Astrocyte (in vitro differentiated cells and primary cell): Measurements from ENCODE around the gene PCCB. TPM values are rescaled to one million over a fixed set of nuclear protein-coding genes. Genes with fewer than 3 reads are reported as not detected.

ENCODE experiments used
- DNase-seq: peaks from one replicate; pipeline ENCODE4 v3.0.0-alpha.2; 2010; ENCODE audit warnings: low read depth
- FAIRE-seq: peaks from 2 replicates; lab custom pipeline; 2011; peaks lifted over from hg19 to GRCh38; lab: Jason Lieb, UNC
- H2AFZ ChIP-seq: 2 replicates; pipeline ENCODE4 v1.6.0; 2012; ENCODE audit warnings: low read depth, low read length, inconsistent platforms
- H3K27ac ChIP-seq: 2 replicates; pipeline ENCODE4 v1.5.1; 2011; ENCODE audit warnings: low read depth, low read length, inconsistent platforms
- H3K27me3 ChIP-seq: 2 replicates; pipeline ENCODE4 v1.6.0; 2011; ENCODE audit warnings: low read length, inconsistent platforms; ENCODE audit not compliant: insufficient read depth
- H3K36me3 ChIP-seq: 2 replicates; pipeline ENCODE4 v1.5.1; 2011; ENCODE audit warnings: low read length, inconsistent platforms; ENCODE audit not compliant: insufficient read depth
- H3K4me1 ChIP-seq: 2 replicates; pipeline ENCODE4 v1.5.1; 2011; ENCODE audit warnings: low read length, inconsistent platforms; ENCODE audit not compliant: insufficient read depth
- H3K4me2 ChIP-seq: 2 replicates; pipeline ENCODE4 v1.6.0; 2012; ENCODE audit warnings: low read length, inconsistent platforms
- H3K4me3 ChIP-seq: 2 replicates; pipeline ENCODE4 v1.5.1; 2011; ENCODE audit warnings: low read depth, mild to moderate bottlenecking, low read length, inconsistent platforms; ENCODE audit not compliant: insufficient read depth
- H3K79me2 ChIP-seq: 2 replicates; pipeline ENCODE4 v1.6.0; 2012; ENCODE audit warnings: mild to moderate bottlenecking, low read length, inconsistent platforms; ENCODE audit not compliant: insufficient read depth
- H3K9ac ChIP-seq: 2 replicates; pipeline ENCODE4 v1.6.0; 2012; ENCODE audit warnings: mild to moderate bottlenecking, low read length, inconsistent platforms
- H3K9me3 ChIP-seq: 2 replicates; pipeline ENCODE4 v1.5.1; 2012; ENCODE audit warnings: low read depth, mild to moderate bottlenecking, low read length, inconsistent platforms; ENCODE audit not compliant: insufficient read depth
- H4K20me1 ChIP-seq: 2 replicates; pipeline ENCODE4 v1.6.0; 2012; ENCODE audit warnings: low read length, inconsistent platforms; ENCODE audit not compliant: insufficient read depth
- H3K27ac Mint-ChIP-seq: one replicate; pipeline ENCODE4 v1.8.0; 2021; ENCODE audit warnings: mild to moderate bottlenecking, mixed read lengths; ENCODE audit not compliant: unreplicated experiment
- H3K27me3 Mint-ChIP-seq: one replicate; pipeline ENCODE4 v1.8.0; 2021; ENCODE audit warnings: low read depth, mixed read lengths; ENCODE audit not compliant: unreplicated experiment
- H3K36me3 Mint-ChIP-seq: one replicate; pipeline ENCODE4 v1.8.0; 2021; ENCODE audit warnings: low read depth, mixed read lengths; ENCODE audit not compliant: unreplicated experiment
- H3K4me1 Mint-ChIP-seq: one replicate; pipeline ENCODE4 v1.8.0; 2021; ENCODE audit warnings: low read depth, mixed read lengths; ENCODE audit not compliant: unreplicated experiment
- H3K4me3 Mint-ChIP-seq: one replicate; pipeline ENCODE4 v1.8.0; 2021; ENCODE audit warnings: mild to moderate bottlenecking, moderate library complexity, mixed read lengths; ENCODE audit not compliant: unreplicated experiment
- H3K9me3 Mint-ChIP-seq: one replicate; pipeline ENCODE4 v1.8.0; 2021; ENCODE audit warnings: mild to moderate bottlenecking, mixed read lengths; ENCODE audit not compliant: unreplicated experiment
- EZH2 ChIP-seq: IDR thresholded peaks from 2 replicates; pipeline ENCODE4 v1.6.1; 2012; ENCODE audit warnings: mild to moderate bottlenecking, low read length, inconsistent platforms; ENCODE audit not compliant: insufficient read depth
- total RNA-seq: library from RNA; stranded (reverse); gene quantifications from 2 replicates; pipeline ENCODE4 v1.2.1, GENCODE V29; 2021
- TF ChIP-seq, protein P1 (sequence below): IDR thresholded peaks from 2 replicates; pipeline ENCODE4 v1.5.1; 2011; ENCODE audit warnings: low read depth, mild to moderate bottlenecking, inconsistent platforms, low read length, moderate library complexity; ENCODE audit not compliant: insufficient read depth

PCCB gene
- total RNA-seq, 1 donor from 2014 or later, result 41.3 TPM

DNA sequence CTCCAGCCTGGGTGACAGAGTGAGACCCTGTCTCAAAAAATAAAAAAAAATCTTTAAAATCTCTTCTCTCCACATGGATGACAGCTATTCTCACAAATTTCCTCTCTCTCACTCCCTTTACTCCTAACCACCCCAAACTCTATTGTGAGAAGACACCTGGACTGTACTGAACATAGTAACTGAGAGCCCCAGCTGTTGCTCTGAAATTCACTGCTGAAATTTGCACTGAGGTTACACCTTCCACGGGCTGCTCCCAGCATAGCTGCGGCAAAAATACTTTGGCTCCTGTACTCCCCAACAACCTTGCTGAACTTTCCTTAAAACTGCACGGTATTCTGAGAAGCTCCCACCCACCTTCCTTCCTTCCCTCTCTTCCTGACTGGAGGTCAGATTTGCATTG lies 4.4 kb upstream of the PCCB start:
- no peak for FAIRE-seq
- Mint-ChIP-seq H3K27me3 (peaks cover 3% of the 10 kb centered on the region), H3K9me3 (peaks cover 1% of the 10 kb centered on the region), H3K36me3 (peaks cover 2% of the 10 kb centered on the region), H3K4me3 (no peak overlapping the region), H3K4me1 (peaks cover 4% of the 10 kb centered on the region), H3K27ac (no peak overlapping the region)
- no peak overlapping the region for H3K27ac ChIP-seq
- H3K9ac ChIP-seq, result no peak overlapping the region
- no peak overlapping the region for H3K4me2 ChIP-seq
- H3K36me3 ChIP-seq, result no peaks in the 10 kb centered on the region
- H4K20me1 ChIP-seq, result no peaks in the 10 kb centered on the region
- no peaks in the 10 kb centered on the region for H3K9me3 ChIP-seq
- no peak overlapping the region for H3K4me3 ChIP-seq
- no peak for DNase-seq
- H3K79me2 ChIP-seq, result no peaks in the 10 kb centered on the region
- TF ChIP-seq EZH2, result no peak
- TF ChIP-seq, protein P1, sequence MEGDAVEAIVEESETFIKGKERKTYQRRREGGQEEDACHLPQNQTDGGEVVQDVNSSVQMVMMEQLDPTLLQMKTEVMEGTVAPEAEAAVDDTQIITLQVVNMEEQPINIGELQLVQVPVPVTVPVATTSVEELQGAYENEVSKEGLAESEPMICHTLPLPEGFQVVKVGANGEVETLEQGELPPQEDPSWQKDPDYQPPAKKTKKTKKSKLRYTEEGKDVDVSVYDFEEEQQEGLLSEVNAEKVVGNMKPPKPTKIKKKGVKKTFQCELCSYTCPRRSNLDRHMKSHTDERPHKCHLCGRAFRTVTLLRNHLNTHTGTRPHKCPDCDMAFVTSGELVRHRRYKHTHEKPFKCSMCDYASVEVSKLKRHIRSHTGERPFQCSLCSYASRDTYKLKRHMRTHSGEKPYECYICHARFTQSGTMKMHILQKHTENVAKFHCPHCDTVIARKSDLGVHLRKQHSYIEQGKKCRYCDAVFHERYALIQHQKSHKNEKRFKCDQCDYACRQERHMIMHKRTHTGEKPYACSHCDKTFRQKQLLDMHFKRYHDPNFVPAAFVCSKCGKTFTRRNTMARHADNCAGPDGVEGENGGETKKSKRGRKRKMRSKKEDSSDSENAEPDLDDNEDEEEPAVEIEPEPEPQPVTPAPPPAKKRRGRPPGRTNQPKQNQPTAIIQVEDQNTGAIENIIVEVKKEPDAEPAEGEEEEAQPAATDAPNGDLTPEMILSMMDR, result no peak
- H3K4me1 ChIP-seq, result peaks cover 2% of the 10 kb centered on the region
- H3K27me3 ChIP-seq, result peaks cover 2% of the 10 kb centered on the region
- no peak overlapping the region for H2AFZ ChIP-seq

DNA sequence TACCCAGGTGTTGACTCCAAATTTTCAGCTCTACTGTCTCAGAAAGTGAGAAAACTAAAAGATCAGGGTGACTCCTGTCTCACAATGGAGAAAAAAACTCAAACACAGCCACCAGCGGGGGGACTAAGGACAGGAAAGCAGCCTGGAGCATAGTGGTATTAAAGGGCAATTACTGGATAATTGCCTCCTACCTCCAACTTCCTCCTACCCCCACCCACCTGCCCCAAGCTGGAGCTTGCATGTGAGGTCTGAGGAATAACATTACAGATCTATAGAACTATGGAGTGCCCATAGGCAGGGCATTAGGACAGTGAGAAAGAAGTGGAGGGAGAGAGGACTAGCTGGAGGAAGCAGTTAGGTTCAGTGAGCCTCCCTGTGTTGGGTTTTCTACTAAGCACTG lies 2.7 kb upstream of the PCCB start:
- H3K27ac ChIP-seq, result no peak overlapping the region
- H3K27me3 ChIP-seq, result no peaks in the 10 kb centered on the region
- Mint-ChIP-seq H3K27me3 (no peaks in the 10 kb centered on the region), H3K4me3 (no peak overlapping the region), H3K27ac (no peak overlapping the region), H3K9me3 (peaks cover 1% of the 10 kb centered on the region), H3K36me3 (peaks cover 2% of the 10 kb centered on the region), H3K4me1 (peaks cover 10% of the 10 kb centered on the region)
- H3K9ac ChIP-seq, result no peak overlapping the region
- no peak for FAIRE-seq
- H3K4me2 ChIP-seq, result no peak overlapping the region
- no peak for DNase-seq
- TF ChIP-seq EZH2, result no peak
- TF ChIP-seq, protein P1, result no peak
- no peaks in the 10 kb centered on the region for H3K36me3 ChIP-seq
- H4K20me1 ChIP-seq, result no peaks in the 10 kb centered on the region
- no peak overlapping the region for H3K4me3 ChIP-seq
- peaks cover 14% of the 10 kb centered on the region for H3K79me2 ChIP-seq
- peaks cover 11% of the 10 kb centered on the region for H3K4me1 ChIP-seq
- no peak overlapping the region for H2AFZ ChIP-seq
- H3K9me3 ChIP-seq, result no peaks in the 10 kb centered on the region

DNA sequence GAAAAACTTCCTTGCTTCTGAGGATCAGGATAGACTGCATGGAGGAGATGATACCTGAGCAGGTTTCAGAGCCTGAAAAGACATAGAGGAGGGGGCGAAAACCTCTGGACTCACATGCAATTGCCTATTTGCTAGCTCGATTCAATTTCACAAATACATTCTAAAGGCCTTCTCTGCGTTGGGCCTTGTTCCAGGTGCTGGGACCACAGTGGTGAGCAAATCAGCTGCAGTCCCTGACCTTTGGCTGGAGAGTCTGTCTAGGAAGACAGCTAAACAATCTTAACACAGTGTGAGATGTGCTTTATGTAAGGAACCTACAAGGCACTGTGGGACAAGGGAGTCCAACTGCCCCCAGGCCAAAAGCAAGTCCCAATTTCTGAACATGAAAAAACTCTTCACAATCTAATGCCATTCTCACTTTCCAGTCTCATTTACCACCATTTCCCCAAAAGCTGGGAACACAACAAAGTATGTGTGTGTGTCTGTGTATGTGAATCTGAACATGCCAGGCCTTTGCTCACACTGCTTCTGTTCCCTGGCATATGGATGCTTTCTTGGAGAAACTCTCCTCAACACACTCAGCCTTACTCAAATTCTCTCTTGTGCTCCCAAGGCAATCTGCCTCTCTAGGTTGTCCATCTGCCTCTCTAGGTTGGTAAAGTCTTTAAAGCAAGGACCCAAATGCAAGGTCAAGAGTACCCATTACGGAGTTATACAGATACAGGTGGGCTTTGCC lies 2.1 kb upstream of the PCCB start:
- TF ChIP-seq EZH2, result no peak
- TF ChIP-seq, protein P1, result no peak

More for the DNA sequence above, 2.1 kb upstream of the PCCB start:
- Histone ChIP-seq H3K36me3 (no peaks in the 10 kb centered on the region), H3K27me3 (no peaks in the 10 kb centered on the region), H4K20me1 (no peaks in the 10 kb centered on the region), H3K9me3 (no peaks in the 10 kb centered on the region), H3K4me2 (no peak overlapping the region), H3K9ac (no peak overlapping the region), H3K4me1 (peaks cover 11% of the 10 kb centered on the region), H3K27ac (no peak overlapping the region), H2AFZ (no peak overlapping the region), H3K4me3 (no peak overlapping the region), H3K79me2 (peaks cover 14% of the 10 kb centered on the region)
- no peak for DNase-seq
- no peak for FAIRE-seq
- Mint-ChIP-seq H3K9me3 (peaks cover 1% of the 10 kb centered on the region), H3K27me3 (no peaks in the 10 kb centered on the region), H3K27ac (no peak overlapping the region), H3K36me3 (peaks cover 2% of the 10 kb centered on the region), H3K4me3 (no peak overlapping the region), H3K4me1 (peaks cover 10% of the 10 kb centered on the region)
